ENCODE measurements around the gene GZMM. TPM values are rescaled to one million over a fixed set of nuclear protein-coding genes. Genes with fewer than 3 reads are reported as not detected.

The GZMM gene
- total and polyA plus RNA-seq, 2 of the 13 experiments (the other 11 are each of a cell fraction or from before 2014, with no cell fraction given), result 0.07 TPM; not detected in 1

GRCh38 chr19:506404-507285, 37.2 kb upstream of the GZMM start (continued):
- TF ChIP-seq GFI1 (CRISPR knock-in tag; IDR thresholded peaks at IDR 0.05; ENCODE audit: borderline replicate concordance), result no peak; the same call in 1 of the 2 replicates
- TF ChIP-seq RXRB (CRISPR knock-in tag; IDR thresholded peaks at IDR 0.05; ENCODE audit: borderline replicate concordance), result peak; percentile 77
- TF ChIP-seq ZFP62 (CRISPR knock-in tag; IDR thresholded peaks at IDR 0.05), result no peak
- TF ChIP-seq ZNF740 (CRISPR knock-in tag; IDR thresholded peaks at IDR 0.05), result no peak
- 0 out of 2 replicates have a peak, but pooled peaks have one; percentile 45 for TF ChIP-seq ZNF691 (CRISPR knock-in tag; IDR thresholded peaks at IDR 0.05; ENCODE audit: borderline replicate concordance, low read depth)
- TF ChIP-seq ZFX (CRISPR knock-in tag; IDR thresholded peaks at IDR 0.05; ENCODE audit: low read depth), result peak; percentile 88
- TF ChIP-seq TIGD3 (CRISPR knock-in tag; IDR thresholded peaks at IDR 0.05; ENCODE audit: borderline replicate concordance), result 0 out of 2 replicates have a peak, but pooled peaks have one; percentile 52
- TF ChIP-seq ZNF12 (CRISPR knock-in tag; IDR thresholded peaks at IDR 0.05), result peak; percentile 77
- no peak for TF ChIP-seq PRMT3 (CRISPR knock-in tag; IDR thresholded peaks at IDR 0.05; ENCODE audit: borderline replicate concordance, low read depth)
- TF ChIP-seq U2AF2 (IDR thresholded peaks at IDR 0.05; ENCODE audit: low read depth, low read length), result no peak
- TF ChIP-seq ATF7 (IDR thresholded peaks at IDR 0.05), result no peak
- TF ChIP-seq ATF7 (CRISPR knock-in tag; IDR thresholded peaks at IDR 0.05), result peak; percentile 26; the same call in 1 of the 2 replicates
- peak; percentile 64; the same call in 1 of the 2 replicates for TF ChIP-seq PPARG (CRISPR knock-in tag; conservative IDR thresholded peaks at IDR 0.05)
- TF ChIP-seq ZNF333 (CRISPR knock-in tag; IDR thresholded peaks at IDR 0.05; ENCODE audit: borderline replicate concordance), result no peak; the same call in 1 of the 2 replicates
- peak; percentile 76; the same call in 1 of the 2 replicates for TF ChIP-seq ERF (CRISPR knock-in tag; IDR thresholded peaks at IDR 0.05)
- TF ChIP-seq SRY (CRISPR knock-in tag; IDR thresholded peaks at IDR 0.05), result 0 out of 2 replicates have a peak, but pooled peaks have one; percentile 22
- TF ChIP-seq RFX1 (IDR thresholded peaks at IDR 0.05), result peak; percentile 97
- peak; percentile 25; the same call in 1 of the 2 replicates for TF ChIP-seq ARNT2 (CRISPR knock-in tag; IDR thresholded peaks at IDR 0.05; ENCODE audit: low read depth)
- TF ChIP-seq HNRNPH1 (optimal IDR thresholded peaks at IDR 0.05; ENCODE audit: low read depth, low read length), result no peak
- no peak for TF ChIP-seq TERF1 (CRISPR knock-in tag; IDR thresholded peaks at IDR 0.05)
- TF ChIP-seq NFIC (IDR thresholded peaks at IDR 0.05; ENCODE audit: low read length), result no peak
- TF ChIP-seq TARDBP (CRISPR knock-in tag; IDR thresholded peaks at IDR 0.05), result no peak
- peak; percentile 77 for TF ChIP-seq ZMYM3 (CRISPR knock-in tag; IDR thresholded peaks at IDR 0.05)
- 0 out of 2 replicates have a peak, but pooled peaks have one; percentile 28 for TF ChIP-seq E2F5 (CRISPR knock-in tag; conservative IDR thresholded peaks at IDR 0.05)
- TF ChIP-seq ZNF616 (CRISPR knock-in tag; IDR thresholded peaks at IDR 0.05; ENCODE audit: low read depth), result peak; percentile 71; the same call in 1 of the 2 replicates
- no peak for TF ChIP-seq ZNF101 (CRISPR knock-in tag; IDR thresholded peaks at IDR 0.05; ENCODE audit: borderline replicate concordance, low read depth)

Data from HepG2 (cell line).